ENCODE measurements around the gene PACRG. TPM values are rescaled to one million over a fixed set of nuclear protein-coding genes. Genes with fewer than 3 reads are reported as not detected.

The PACRG gene
- total and polyA plus RNA-seq, 8 donors, result 1.5 to 6.8 (median 4.6) TPM

- no peaks in the 10 kb centered on the region for H3K9me3 ChIP-seq
- intact Hi-C loops (cut with DNase I), result no loop called here
- no peaks in the 10 kb centered on the region for H3K4me1 ChIP-seq
- H3K27me3 ChIP-seq, result no peaks in the 10 kb centered on the region
- H3K27ac ChIP-seq, result peak overlapping the region in 1 of 2 donors; percentile 86
- no peak for ATAC-seq
- TF ChIP-seq CTCF (IDR thresholded peaks at IDR 0.05), result no peak
- no peaks in the 10 kb centered on the region for H3K36me3 ChIP-seq
- DNase-seq, result no peak
- no peak overlapping the region for H3K4me3 ChIP-seq
Observed at GRCh38 chr6:162728706-162729105, 932 bp downstream of the PACRG start.

GRCh38 chr6:162730502-162730901 lies 2.7 kb downstream of the PACRG start:
- H3K9me3 ChIP-seq, result no peaks in the 10 kb centered on the region
- no peaks in the 10 kb centered on the region for H3K27me3 ChIP-seq
- intact Hi-C loops (cut with DNase I), result no loop called here
- no peaks in the 10 kb centered on the region for H3K4me1 ChIP-seq
- ATAC-seq (no peak), DNase-seq (no peak)
- no peak for TF ChIP-seq CTCF (IDR thresholded peaks at IDR 0.05)
- H3K4me3 ChIP-seq, result no peak overlapping the region
- H3K36me3 ChIP-seq, result no peaks in the 10 kb centered on the region
- no peak overlapping the region for H3K27ac ChIP-seq

GRCh38 chr6:162733489-162733888 lies 5.7 kb downstream of the PACRG start:
- Histone ChIP-seq H3K36me3 (no peaks in the 10 kb centered on the region), H3K4me3 (no peak overlapping the region), H3K9me3 (no peaks in the 10 kb centered on the region), H3K27ac (no peak overlapping the region), H3K27me3 (no peaks in the 10 kb centered on the region), H3K4me1 (no peaks in the 10 kb centered on the region)
- intact Hi-C loops (cut with DNase I), result no loop called here
- no peak for TF ChIP-seq CTCF (IDR thresholded peaks at IDR 0.05)
- ATAC-seq, result no peak
- no peak for DNase-seq

GRCh38 chr6:162736961-162737360 lies 9.2 kb downstream of the PACRG start:
- no peak for DNase-seq
- intact Hi-C loops (cut with DNase I), result no loop called here
- Histone ChIP-seq H3K9me3 (no peaks in the 10 kb centered on the region), H3K4me3 (no peak overlapping the region), H3K4me1 (no peaks in the 10 kb centered on the region), H3K27me3 (peaks cover 0 to 2% of the 10 kb centered on the region in 2 donors), H3K27ac (no peak overlapping the region), H3K36me3 (no peaks in the 10 kb centered on the region)
- TF ChIP-seq CTCF (IDR thresholded peaks at IDR 0.05), result no peak
- no peak for ATAC-seq

- H3K4me1 ChIP-seq, result no peaks in the 10 kb centered on the region
- H3K27me3 ChIP-seq, result no peaks in the 10 kb centered on the region
- intact Hi-C loops (cut with DNase I), result no loop called here
- DNase-seq (no peak), ATAC-seq (peak; percentile 75)
- no peaks in the 10 kb centered on the region for H3K9me3 ChIP-seq
- H3K36me3 ChIP-seq, result no peaks in the 10 kb centered on the region
- no peak overlapping the region for H3K27ac ChIP-seq
- H3K4me3 ChIP-seq, result no peak overlapping the region
- TF ChIP-seq CTCF (IDR thresholded peaks at IDR 0.05), result no peak
Observed at GRCh38 chr6:162750776-162751175, 23.0 kb downstream of the PACRG start.

All from left lung (tissue), 10 donors.